Stimulated activated CD4-positive, alpha-beta T cell treated with anti-CD3 and anti-CD28 coated beads, TNF-alpha, amount 100 ng/mL, for 1 hour (primary cell): ENCODE measurements around the gene ZKSCAN8.
"Not testable (repeated sequence)": the region's sequence is repeated elsewhere in the genome, so short reads cannot be mapped to it uniquely, and the experiment has no call there.

Experiments used
- DNase-seq, 3 donors: peaks; one replicate each; pipeline ENCODE4 v3.0.0-alpha.2; 2020; ENCODE audit warnings: low read depth in 3 of 3, low spot score in 1 of 3

The ZKSCAN8 gene

GRCh38 chr6:28141500-28142329 is at the start of gene ZKSCAN8:
Gene ZKSCAN8, plus strand, starts transcription at chr6:28141883. Its CDS starts 6,525 bp downstream, at chr6:28148408.
- peak; percentile 49 to 57 (median 53) for DNase-seq

GRCh38 chr6:28102222-28102621 is 39.5 kb upstream of the ZKSCAN8 start:
- not testable (repeated sequence) for DNase-seq

GRCh38 chr6:28102699-28103098 is 39.0 kb upstream of the ZKSCAN8 start:
- DNase-seq: not testable (repeated sequence)

GRCh38 chr6:28104392-28105244 is 37.1 kb upstream of the ZKSCAN8 start:
- DNase-seq: peak; percentile 61 to 70 (median 64)

- no peak for DNase-seq
Observed at GRCh38 chr6:28105245-28105639, 36.4 kb upstream of the ZKSCAN8 start.

GRCh38 chr6:28107506-28107905 is 34.2 kb upstream of the ZKSCAN8 start:
- DNase-seq: no peak

- DNase-seq: no peak
Observed at GRCh38 chr6:28111964-28112363, 29.7 kb upstream of the ZKSCAN8 start.

GRCh38 chr6:28115799-28116198 is 25.9 kb upstream of the ZKSCAN8 start:
- no peak for DNase-seq

- DNase-seq: no peak
Observed at GRCh38 chr6:28117386-28118050, 24.2 kb upstream of the ZKSCAN8 start.

GRCh38 chr6:28118217-28118616 is 23.5 kb upstream of the ZKSCAN8 start:
- DNase-seq: no peak

- DNase-seq: no peak
Observed at GRCh38 chr6:28121876-28122275, 19.8 kb upstream of the ZKSCAN8 start.

GRCh38 chr6:28122283-28122682 is 19.4 kb upstream of the ZKSCAN8 start:
- not testable (repeated sequence) for DNase-seq

- peak in 2 of 3 donors; percentile 45 to 66 for DNase-seq
Observed at GRCh38 chr6:28124350-28124970, 17.2 kb upstream of the ZKSCAN8 start, which contains the start of gene ZSCAN16. Gene ZSCAN16, plus strand, starts transcription at chr6:28124609. Its CDS starts 835 bp downstream, at chr6:28125444.

- DNase-seq: no peak
Observed at GRCh38 chr6:28124971-28125353, 16.7 kb upstream of the ZKSCAN8 start.

- DNase-seq: no peak
Observed at GRCh38 chr6:28125401-28125800, 16.3 kb upstream of the ZKSCAN8 start.

- DNase-seq: no peak
Observed at GRCh38 chr6:28134015-28134414, 7.7 kb upstream of the ZKSCAN8 start.

GRCh38 chr6:28134716-28135115 is 7.0 kb upstream of the ZKSCAN8 start:
- DNase-seq: no peak

- DNase-seq: no peak
Observed at GRCh38 chr6:28135393-28135792, 6.3 kb upstream of the ZKSCAN8 start.

- peak; percentile 37 to 60 (median 47) for DNase-seq
Observed at GRCh38 chr6:28136585-28137504, 4.8 kb upstream of the ZKSCAN8 start.

GRCh38 chr6:28137505-28137981 is 4.1 kb upstream of the ZKSCAN8 start:
- peak in 1 of 3 donors; percentile 3 for DNase-seq
